Neural crest cell (in vitro differentiated cells): ENCODE measurements around the gene SFXN3. TPM values are rescaled to one million over a fixed set of nuclear protein-coding genes. Genes with fewer than 3 reads are reported as not detected.

Experiments used
- DNase-seq: peaks from one replicate; pipeline ENCODE4 v3.0.0; 2021; ENCODE audit warnings: low read depth, mixed read lengths, low spot score
- H3K27ac Mint-ChIP-seq: one replicate; pipeline ENCODE4 v1.8.0; 2021; ENCODE audit warnings: mild to moderate bottlenecking, mixed read lengths; ENCODE audit not compliant: unreplicated experiment
- H3K27me3 Mint-ChIP-seq: 2 replicates; pipeline ENCODE4 v1.8.0; 2021; ENCODE audit warnings: low read depth, mild to moderate bottlenecking, mixed read lengths
- H3K36me3 Mint-ChIP-seq: 2 replicates; pipeline ENCODE4 v1.8.0; 2021; ENCODE audit warnings: low read depth, mild to moderate bottlenecking, mixed read lengths
- H3K4me1 Mint-ChIP-seq: 2 replicates; pipeline ENCODE4 v1.8.0; 2021; ENCODE audit warnings: mixed read lengths
- H3K4me3 Mint-ChIP-seq: one replicate; pipeline ENCODE4 v1.8.0; 2021; ENCODE audit warnings: mild to moderate bottlenecking, mixed read lengths
- H3K9me3 Mint-ChIP-seq: 2 replicates; pipeline ENCODE4 v1.8.0; 2021; ENCODE audit warnings: mixed read lengths
- total RNA-seq: library from RNA; stranded (reverse); gene quantifications from 2 replicates; pipeline ENCODE4 v1.2.1, GENCODE V29; 2021
- TF ChIP-seq, protein P1 (sequence below): fragments of 200-600 bp; sonication (generic); conservative IDR thresholded peaks from 2 replicates; pipeline ENCODE4 v1.5.0; 2021; ENCODE audit warnings: antibody characterized with exemption, mild to moderate bottlenecking

Gene SFXN3
- total RNA-seq, 1 donor from 2014 or later: 2.1 TPM

DNA sequence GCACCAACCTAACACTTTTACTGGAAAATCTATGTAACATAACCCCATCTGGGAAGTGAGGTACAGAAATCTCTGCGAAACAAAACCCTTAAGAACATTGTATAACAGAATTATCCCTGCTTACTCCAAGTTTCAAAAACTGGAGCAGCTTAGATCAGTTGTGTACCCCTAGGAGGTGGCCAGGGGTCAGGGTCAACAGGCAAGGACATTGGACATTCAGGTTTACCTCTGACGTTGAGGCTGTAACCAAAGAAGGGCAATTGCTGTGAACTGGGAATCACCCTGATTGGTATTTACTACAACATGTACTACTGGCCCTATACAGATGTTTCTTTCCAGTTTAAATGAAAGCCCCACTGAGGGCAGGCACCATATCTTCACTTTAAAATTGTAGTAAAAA is 13.1 kb downstream of the SFXN3 start:
- Mint-ChIP-seq H3K9me3 (no peaks in the 10 kb centered on the region), H3K27me3 (peaks cover 54% of the 10 kb centered on the region), H3K4me3 (peak overlapping the region; percentile 50), H3K27ac (no peak overlapping the region), H3K36me3 (peaks cover 3% of the 10 kb centered on the region), H3K4me1 (peaks cover 61% of the 10 kb centered on the region)
- DNase-seq: no peak
- TF ChIP-seq, protein P1, sequence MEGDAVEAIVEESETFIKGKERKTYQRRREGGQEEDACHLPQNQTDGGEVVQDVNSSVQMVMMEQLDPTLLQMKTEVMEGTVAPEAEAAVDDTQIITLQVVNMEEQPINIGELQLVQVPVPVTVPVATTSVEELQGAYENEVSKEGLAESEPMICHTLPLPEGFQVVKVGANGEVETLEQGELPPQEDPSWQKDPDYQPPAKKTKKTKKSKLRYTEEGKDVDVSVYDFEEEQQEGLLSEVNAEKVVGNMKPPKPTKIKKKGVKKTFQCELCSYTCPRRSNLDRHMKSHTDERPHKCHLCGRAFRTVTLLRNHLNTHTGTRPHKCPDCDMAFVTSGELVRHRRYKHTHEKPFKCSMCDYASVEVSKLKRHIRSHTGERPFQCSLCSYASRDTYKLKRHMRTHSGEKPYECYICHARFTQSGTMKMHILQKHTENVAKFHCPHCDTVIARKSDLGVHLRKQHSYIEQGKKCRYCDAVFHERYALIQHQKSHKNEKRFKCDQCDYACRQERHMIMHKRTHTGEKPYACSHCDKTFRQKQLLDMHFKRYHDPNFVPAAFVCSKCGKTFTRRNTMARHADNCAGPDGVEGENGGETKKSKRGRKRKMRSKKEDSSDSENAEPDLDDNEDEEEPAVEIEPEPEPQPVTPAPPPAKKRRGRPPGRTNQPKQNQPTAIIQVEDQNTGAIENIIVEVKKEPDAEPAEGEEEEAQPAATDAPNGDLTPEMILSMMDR: no peak

DNA sequence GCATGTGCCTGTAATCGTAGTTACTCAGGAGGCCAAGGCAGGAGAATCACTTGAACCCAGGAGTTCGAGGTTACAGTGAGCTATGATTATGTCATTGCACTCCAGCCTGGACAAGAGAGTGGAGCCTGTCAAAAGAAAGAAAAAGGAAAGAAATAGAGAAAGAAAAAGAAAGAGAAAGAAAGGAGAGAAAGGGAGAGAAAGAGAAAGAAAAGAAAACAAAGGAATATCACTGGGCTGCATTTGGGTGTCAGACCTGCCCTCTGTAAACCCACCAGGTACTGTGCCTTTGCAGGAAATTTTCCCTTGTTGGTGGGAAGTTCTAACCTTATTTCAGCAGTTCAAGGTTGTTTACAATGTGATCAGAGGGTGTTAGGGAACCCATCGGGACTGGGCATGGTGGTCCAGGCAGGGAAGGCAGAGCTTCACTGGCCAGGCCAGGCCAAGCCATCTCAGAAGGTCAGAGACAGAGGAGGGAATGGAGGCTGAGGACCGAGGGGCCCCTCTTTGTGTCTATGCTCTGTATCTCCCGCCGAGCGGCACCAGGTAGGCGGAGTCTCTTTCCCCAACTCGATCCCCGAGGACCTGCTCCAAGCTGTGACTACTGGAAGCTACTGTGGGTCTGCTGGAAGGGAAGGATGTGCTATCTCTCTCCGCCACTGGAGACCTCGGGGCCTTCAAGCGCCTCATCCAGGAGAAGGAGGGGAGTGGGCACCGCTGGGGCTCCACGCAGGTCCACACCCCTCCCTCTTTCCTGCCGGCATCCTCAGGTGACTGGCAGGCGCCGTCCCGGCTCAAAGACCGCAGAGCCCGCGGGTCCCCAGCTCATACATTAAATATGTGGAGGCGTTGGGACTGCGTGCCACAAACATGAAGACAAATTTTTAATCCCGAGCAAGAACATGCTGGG is 15.6 kb downstream of the SFXN3 start:
- no peak overlapping the region for H3K27ac Mint-ChIP-seq
- no peak for DNase-seq
- peak overlapping the region; percentile 28 for H3K4me3 Mint-ChIP-seq
- H3K4me1 Mint-ChIP-seq: peaks cover 48% of the 10 kb centered on the region
- peaks cover 3% of the 10 kb centered on the region for H3K36me3 Mint-ChIP-seq
- TF ChIP-seq, protein P1: no peak
- no peaks in the 10 kb centered on the region for H3K9me3 Mint-ChIP-seq
- peaks cover 76% of the 10 kb centered on the region for H3K27me3 Mint-ChIP-seq

DNA sequence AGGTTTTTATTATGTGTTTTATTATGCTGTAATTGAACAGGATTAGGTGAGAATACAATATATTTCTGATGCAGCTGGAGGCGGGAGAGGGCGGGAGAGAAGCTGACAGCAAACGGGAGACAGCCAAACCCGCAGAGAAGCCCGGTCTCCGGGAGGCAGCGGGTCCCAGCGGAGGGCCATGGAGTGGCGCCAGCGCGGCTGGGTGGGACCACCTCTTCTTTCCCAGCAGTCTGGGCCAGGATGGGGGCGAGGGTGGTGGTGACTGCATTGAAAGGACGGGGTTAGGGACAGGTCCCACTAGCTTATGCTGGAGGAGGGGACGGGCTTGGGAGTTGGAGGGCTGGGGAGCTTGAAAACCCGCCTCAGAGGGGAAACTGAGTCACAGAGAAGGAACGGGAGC is 16.2 kb downstream of the SFXN3 start:
- no peak overlapping the region for H3K27ac Mint-ChIP-seq
- TF ChIP-seq, protein P1: no peak
- no peak for DNase-seq
- H3K4me1 Mint-ChIP-seq: peaks cover 41% of the 10 kb centered on the region
- no peaks in the 10 kb centered on the region for H3K9me3 Mint-ChIP-seq
- H3K4me3 Mint-ChIP-seq: no peak overlapping the region
- H3K36me3 Mint-ChIP-seq: peaks cover 3% of the 10 kb centered on the region
- H3K27me3 Mint-ChIP-seq: peaks cover 81% of the 10 kb centered on the region

DNA sequence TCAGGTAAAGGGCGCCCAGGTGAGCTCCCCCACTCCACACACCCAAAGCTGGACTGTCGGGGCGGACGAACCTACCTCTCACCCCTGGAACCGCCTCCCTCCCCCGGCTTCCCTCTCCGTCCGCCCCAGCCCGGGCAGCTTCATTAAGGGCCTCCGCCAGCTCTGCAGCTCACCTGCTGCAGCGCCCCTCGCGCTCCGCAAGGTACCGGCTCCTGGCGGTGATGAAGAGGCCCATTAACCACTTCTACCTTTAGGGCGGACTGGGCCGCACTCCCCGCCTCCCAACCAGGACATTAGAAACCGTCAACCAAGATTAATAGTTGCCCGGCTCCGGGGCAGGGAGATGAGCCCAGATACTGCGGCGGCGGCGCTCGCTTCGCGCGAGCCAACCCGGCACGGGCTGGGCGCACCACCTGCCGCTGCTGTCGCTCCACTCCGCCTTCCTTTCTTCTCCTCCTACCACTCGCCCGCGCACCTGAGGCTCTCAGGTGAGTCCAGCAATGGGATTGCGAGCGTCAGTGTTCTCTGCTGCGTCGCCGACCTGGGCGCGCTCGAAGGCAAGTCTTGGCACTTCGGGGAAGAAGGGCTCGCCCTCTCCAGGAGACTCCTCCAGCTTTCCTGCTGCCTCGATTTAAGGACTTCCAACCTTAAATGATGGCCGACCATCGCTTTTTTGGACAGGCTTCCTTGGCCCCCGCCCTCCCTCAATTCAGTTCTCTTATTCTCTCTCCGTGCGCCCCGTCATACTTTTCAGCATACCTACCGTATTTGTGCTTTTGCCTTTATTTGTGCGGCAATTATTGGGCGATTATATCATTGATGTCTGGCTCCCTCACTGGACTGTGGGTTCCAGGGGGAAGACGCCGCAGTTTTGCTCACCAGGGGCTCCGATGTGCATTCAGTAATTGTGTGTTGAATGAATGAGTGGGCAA is 17.2 kb downstream of the SFXN3 start:
- Mint-ChIP-seq H3K9me3 (no peaks in the 10 kb centered on the region), H3K36me3 (peaks cover 3% of the 10 kb centered on the region), H3K27ac (no peak overlapping the region), H3K27me3 (peaks cover 78% of the 10 kb centered on the region), H3K4me1 (peaks cover 31% of the 10 kb centered on the region), H3K4me3 (no peak overlapping the region)
- TF ChIP-seq, protein P1: no peak
- no peak for DNase-seq

DNA sequence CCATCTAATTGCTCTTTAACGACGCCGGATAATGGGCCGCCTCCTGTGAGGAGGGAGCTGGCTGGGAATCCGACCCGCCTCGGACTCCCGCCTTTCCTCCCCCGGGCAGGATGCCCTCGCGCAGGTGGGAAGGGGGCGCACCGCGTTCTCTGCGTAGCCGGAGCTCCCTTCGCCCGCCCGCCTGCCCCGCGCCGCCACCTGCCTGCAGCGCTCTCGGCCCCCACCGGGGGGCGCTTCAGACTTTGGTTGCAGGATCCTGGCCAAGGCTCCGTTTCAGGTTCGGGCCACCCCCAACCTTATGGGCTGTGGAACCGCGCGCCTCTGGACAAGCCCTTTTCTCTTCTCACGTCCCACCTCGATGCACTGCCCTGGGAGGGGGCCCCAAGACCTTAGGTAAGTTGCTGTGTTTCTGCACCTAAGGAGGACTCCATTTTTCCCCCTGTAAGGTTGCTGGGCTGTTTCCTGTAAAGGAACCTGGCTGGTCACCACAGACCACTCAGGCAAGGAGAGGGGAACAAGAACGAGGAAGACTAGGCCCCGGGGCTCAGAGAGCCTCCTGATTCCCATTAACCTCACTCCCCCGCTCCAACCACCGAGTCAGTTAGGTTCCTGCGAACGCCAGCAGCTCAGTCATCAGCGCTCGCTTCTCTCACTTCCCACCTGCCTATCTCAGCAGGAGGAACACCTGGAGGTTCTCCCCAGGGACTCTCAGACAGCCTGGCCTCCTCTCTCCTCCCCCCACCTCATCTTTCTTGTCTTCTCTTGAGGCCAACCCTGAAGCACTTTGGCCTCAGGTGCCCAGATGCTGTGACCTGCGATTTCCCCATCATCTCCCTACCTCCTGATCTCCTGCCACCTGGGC is 19.4 kb downstream of the SFXN3 start:
- peak; percentile 84 for DNase-seq
- H3K4me3 Mint-ChIP-seq: peak overlapping the region; percentile 69
- no peaks in the 10 kb centered on the region for H3K9me3 Mint-ChIP-seq
- H3K4me1 Mint-ChIP-seq: peaks cover 25% of the 10 kb centered on the region
- peaks cover 3% of the 10 kb centered on the region for H3K36me3 Mint-ChIP-seq
- peaks cover 71% of the 10 kb centered on the region for H3K27me3 Mint-ChIP-seq
- no peak overlapping the region for H3K27ac Mint-ChIP-seq
- TF ChIP-seq, protein P1: peak; percentile 80
